Keratinocyte (primary cell): ENCODE measurements around the gene DDA1. TPM values are rescaled to one million over a fixed set of nuclear protein-coding genes. Genes with fewer than 3 reads are reported as not detected.

Source experiments
- DNase-seq: peaks from one replicate; pipeline ENCODE4 v3.0.0-alpha.2; 2011; ENCODE audit warnings: low read depth, missing footprints, low spot score
- FAIRE-seq: peaks from 2 replicates; lab custom pipeline; 2011; peaks lifted over from hg19 to GRCh38; lab: Jason Lieb, UNC
- H2AFZ ChIP-seq: 2 replicates; pipeline ENCODE4 v1.6.0; 2012; ENCODE audit warnings: low read length, control low read depth, inconsistent platforms; ENCODE audit not compliant: control insufficient read depth
- H3K27ac ChIP-seq: 2 replicates; pipeline ENCODE4 v1.5.1; 2011; ENCODE audit warnings: low read length; ENCODE audit not compliant: control insufficient read depth, insufficient read depth
- H3K27me3 ChIP-seq: 3 replicates; pipeline ENCODE4 v1.6.0; 2011; ENCODE audit warnings: low read length; ENCODE audit not compliant: control insufficient read depth, insufficient read depth; ENCODE audit errors: extremely low read depth
- H3K36me3 ChIP-seq, 2 experiments: 2 replicates in 1 of 2; 3 replicates in 1 of 2; pipeline ENCODE4 v1.5.1; 2011; ENCODE audit warnings: low read length in 2 of 2, mild to moderate bottlenecking in 1 of 2; ENCODE audit not compliant: control insufficient read depth in 2 of 2, insufficient read depth in 2 of 2; ENCODE audit errors: extremely low read depth in 1 of 2
- H3K4me1 ChIP-seq: 3 replicates; pipeline ENCODE4 v1.5.1; 2011; ENCODE audit warnings: low read length; ENCODE audit not compliant: control insufficient read depth, insufficient read depth; ENCODE audit errors: extremely low read depth
- H3K4me2 ChIP-seq: 3 replicates; pipeline ENCODE4 v1.6.0; 2011; ENCODE audit warnings: low read depth, low read length; ENCODE audit not compliant: control insufficient read depth, insufficient read depth; ENCODE audit errors: extremely low read depth
- H3K4me3 ChIP-seq, 3 experiments: fragments of 200-600 bp in 1 of 3; sonication (generic) in 1 of 3; 2 replicates in 2 of 3; 3 replicates in 1 of 3; pipeline ENCODE4 v1.5.1; 2011 to 2016; ENCODE audit warnings: low read length in 3 of 3, mild to moderate bottlenecking in 3 of 3, control low read depth in 2 of 3, inconsistent platforms in 1 of 3, low read depth in 1 of 3, mixed read lengths in 1 of 3, mixed run types in 1 of 3, moderate library complexity in 1 of 3; ENCODE audit not compliant: control insufficient read depth in 2 of 3, insufficient read depth in 2 of 3; ENCODE audit errors: extremely low read depth in 1 of 3
- H3K79me2 ChIP-seq: 2 replicates; pipeline ENCODE4 v1.6.0; 2012; ENCODE audit warnings: low read length; ENCODE audit not compliant: control insufficient read depth, insufficient read depth
- H3K9ac ChIP-seq: 3 replicates; pipeline ENCODE4 v1.6.0; 2011; ENCODE audit warnings: low read length; ENCODE audit not compliant: control insufficient read depth, insufficient read depth; ENCODE audit errors: extremely low read depth
- H3K9me1 ChIP-seq: 3 replicates; pipeline ENCODE4 v1.6.0; 2011; ENCODE audit warnings: low read length; ENCODE audit not compliant: control insufficient read depth, insufficient read depth; ENCODE audit errors: extremely low read depth
- H3K9me3 ChIP-seq: 2 replicates; pipeline ENCODE4 v1.5.1; 2012; ENCODE audit warnings: low read depth, low read length; ENCODE audit not compliant: control insufficient read depth
- H4K20me1 ChIP-seq: 3 replicates; pipeline ENCODE4 v1.6.0; 2011; ENCODE audit warnings: low read length; ENCODE audit not compliant: control insufficient read depth, insufficient read depth; ENCODE audit errors: extremely low read depth
- CTCF ChIP-seq, 3 experiments: IDR thresholded peaks in 1 of 3; conservative IDR thresholded peaks in 1 of 3; optimal IDR thresholded peaks in 1 of 3; 2 replicates in 2 of 3; 3 replicates in 1 of 3; pipeline versions ENCODE3 to v1.5.1; 2011; ENCODE audit warnings: low read length in 3 of 3, mild to moderate bottlenecking in 3 of 3, moderate library complexity in 2 of 3, control low read depth in 1 of 3, inconsistent platforms in 1 of 3; ENCODE audit not compliant: insufficient read depth in 2 of 3; ENCODE audit errors: extremely low read depth in 1 of 3
- EZH2 ChIP-seq: IDR thresholded peaks from one replicate; pipeline ENCODE4 v1.6.1; 2012; ENCODE audit warnings: inconsistent platforms, mild to moderate bottlenecking, low read length, moderate library complexity
- dilution Hi-C: fragments of 300-500 bp; cut with MboI; formaldehyde crosslinking; loops from one replicate; pipeline ENCODE4 v1.7.0; 2020; ENCODE audit warnings: low sequenced_read_pairs; ENCODE audit not compliant: extremely low pct_ligation_motif_present
- polyA plus RNA-seq, 5 experiments: library from polyadenylated mRNA; depleted of rRNA in 3 of 5; stranded (reverse) in 3 of 5; stranded (forward) in 1 of 5; unstranded in 1 of 5; fragments of >200 nt; gene quantifications; 1 replicate in 1 of 5; 2 replicates in 3 of 5; 3 replicates in 1 of 5; pipeline versions ENCODE4 v1.2.1 to v1.2.3, GENCODE V29; 2011 to 2012; ENCODE audit warnings: missing spikeins in 2 of 5, low read depth in 1 of 5, low replicate concordance in 1 of 5

DDA1 gene
- polyA plus RNA-seq, 1 donor (not counting 4 experiments of a cell fraction or from before 2014, with no cell fraction given): 59.4 TPM

DNA sequence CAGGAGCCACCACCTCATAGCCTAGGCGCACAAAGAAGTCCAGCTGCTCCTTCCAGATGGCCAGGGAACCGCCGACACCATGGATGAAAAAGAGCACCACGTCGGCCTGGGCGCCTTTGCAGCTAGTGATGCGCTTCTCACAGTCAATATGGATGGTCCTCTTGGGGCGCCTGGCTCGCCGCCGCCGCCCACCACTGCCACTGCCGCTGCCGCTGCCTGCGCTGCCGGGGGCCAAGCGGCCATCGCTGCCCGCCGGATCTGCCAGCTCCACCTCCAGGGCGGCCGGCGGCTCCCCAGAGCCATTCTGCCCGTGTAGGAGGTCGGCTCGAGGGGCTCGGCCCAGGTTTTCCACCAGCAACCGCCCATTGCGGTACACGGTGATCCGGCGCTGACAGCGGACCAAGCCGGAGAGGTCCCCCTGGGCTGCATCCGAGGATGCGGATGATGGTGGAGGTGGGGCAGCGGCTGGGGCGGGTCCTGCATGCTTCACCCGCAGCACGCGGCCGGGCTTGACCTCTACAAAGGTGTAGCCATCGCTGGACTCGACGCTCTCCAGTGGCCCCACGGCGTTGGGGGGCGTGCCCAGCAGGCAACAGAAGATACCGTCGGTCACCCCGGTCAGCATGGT lies 8.3 kb upstream of the DDA1 start:
- H3K27ac ChIP-seq: no peak overlapping the region
- peaks cover 0 to 5% of the 10 kb centered on the region in 2 experiments for H3K36me3 ChIP-seq
- no peak for TF ChIP-seq EZH2
- no peak for TF ChIP-seq CTCF (optimal IDR thresholded peaks at IDR 0.05 in 1 of 3, IDR thresholded peaks at IDR 0.05 in 1 of 3, conservative IDR thresholded peaks at IDR 0.05 in 1 of 3; ENCODE audit: extremely low read depth in 1 of 3, insufficient read depth in 2 of 3, low read length in 3 of 3)
- H3K9ac ChIP-seq: no peak overlapping the region
- peaks cover 37% of the 10 kb centered on the region for H3K4me1 ChIP-seq
- no peak for FAIRE-seq
- peaks cover 3% of the 10 kb centered on the region for H3K9me1 ChIP-seq
- no peak overlapping the region for H3K4me2 ChIP-seq
- H3K4me3 ChIP-seq: no peak overlapping the region
- H3K79me2 ChIP-seq: peaks cover 9% of the 10 kb centered on the region
- no peak overlapping the region for H2AFZ ChIP-seq
- no peak for DNase-seq
- H4K20me1 ChIP-seq: peaks cover 3% of the 10 kb centered on the region
- no peaks in the 10 kb centered on the region for H3K9me3 ChIP-seq
- H3K27me3 ChIP-seq: no peaks in the 10 kb centered on the region
- dilution Hi-C loops: no loop called here

DNA sequence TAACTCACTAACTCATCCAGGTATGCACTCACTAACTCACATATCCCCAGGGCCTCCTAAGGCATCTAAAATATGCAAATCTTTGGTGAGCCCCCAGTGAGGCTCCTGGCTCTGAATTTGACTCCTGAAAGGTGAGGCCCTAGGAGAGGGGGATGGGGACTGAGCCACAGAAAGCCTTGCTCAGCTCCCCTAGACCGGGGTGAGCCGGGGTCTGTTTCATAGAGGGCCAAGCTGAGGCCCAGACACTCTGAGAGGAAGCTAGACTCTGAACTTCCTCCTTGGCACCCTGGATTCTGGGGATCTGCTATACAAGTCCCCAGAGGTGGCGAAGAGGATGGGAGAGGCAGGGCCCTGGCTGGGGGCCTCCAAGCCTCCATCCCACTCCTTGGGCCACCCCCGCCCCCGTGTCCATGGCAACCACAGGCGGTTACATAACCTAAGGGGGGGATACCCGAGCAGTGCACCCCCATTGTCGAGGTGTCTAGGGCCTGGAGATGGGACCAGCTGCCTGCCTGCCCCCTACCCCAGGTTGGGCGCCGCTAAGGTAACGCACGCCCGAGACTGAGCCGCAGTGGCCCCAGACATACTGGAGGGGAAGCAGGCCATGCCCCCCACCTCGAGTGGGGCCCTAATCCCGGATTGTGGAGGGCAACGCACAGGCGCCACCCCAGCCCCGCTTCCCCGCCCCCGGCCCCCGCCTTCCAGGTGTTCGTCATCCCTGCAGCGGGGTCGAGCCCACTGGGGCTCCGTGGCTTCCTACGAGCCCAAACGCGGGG lies 6.8 kb upstream of the DDA1 start:
- Histone ChIP-seq H3K4me3 (peak overlapping the region; percentile 55 to 87 (median 64)), H4K20me1 (no peaks in the 10 kb centered on the region), H3K36me3 (peaks cover 0 to 5% of the 10 kb centered on the region in 2 experiments), H2AFZ (peak overlapping the region; percentile 33), H3K27me3 (no peaks in the 10 kb centered on the region), H3K27ac (peak overlapping the region; percentile 36), H3K9ac (peak overlapping the region; percentile 69), H3K4me1 (peaks cover 32% of the 10 kb centered on the region), H3K79me2 (peaks cover 14% of the 10 kb centered on the region), H3K9me3 (no peaks in the 10 kb centered on the region), H3K4me2 (peak overlapping the region; percentile 87), H3K9me1 (peaks cover 3% of the 10 kb centered on the region)
- dilution Hi-C loops: no loop called here
- FAIRE-seq (no peak), DNase-seq (no peak)
- no peak for TF ChIP-seq CTCF (optimal IDR thresholded peaks at IDR 0.05 in 1 of 3, IDR thresholded peaks at IDR 0.05 in 1 of 3, conservative IDR thresholded peaks at IDR 0.05 in 1 of 3; ENCODE audit: extremely low read depth in 1 of 3, insufficient read depth in 2 of 3, low read length in 3 of 3)
- TF ChIP-seq EZH2: no peak
